ENCODE measurements around the gene TTLL3.

TTLL3 gene

DNA sequence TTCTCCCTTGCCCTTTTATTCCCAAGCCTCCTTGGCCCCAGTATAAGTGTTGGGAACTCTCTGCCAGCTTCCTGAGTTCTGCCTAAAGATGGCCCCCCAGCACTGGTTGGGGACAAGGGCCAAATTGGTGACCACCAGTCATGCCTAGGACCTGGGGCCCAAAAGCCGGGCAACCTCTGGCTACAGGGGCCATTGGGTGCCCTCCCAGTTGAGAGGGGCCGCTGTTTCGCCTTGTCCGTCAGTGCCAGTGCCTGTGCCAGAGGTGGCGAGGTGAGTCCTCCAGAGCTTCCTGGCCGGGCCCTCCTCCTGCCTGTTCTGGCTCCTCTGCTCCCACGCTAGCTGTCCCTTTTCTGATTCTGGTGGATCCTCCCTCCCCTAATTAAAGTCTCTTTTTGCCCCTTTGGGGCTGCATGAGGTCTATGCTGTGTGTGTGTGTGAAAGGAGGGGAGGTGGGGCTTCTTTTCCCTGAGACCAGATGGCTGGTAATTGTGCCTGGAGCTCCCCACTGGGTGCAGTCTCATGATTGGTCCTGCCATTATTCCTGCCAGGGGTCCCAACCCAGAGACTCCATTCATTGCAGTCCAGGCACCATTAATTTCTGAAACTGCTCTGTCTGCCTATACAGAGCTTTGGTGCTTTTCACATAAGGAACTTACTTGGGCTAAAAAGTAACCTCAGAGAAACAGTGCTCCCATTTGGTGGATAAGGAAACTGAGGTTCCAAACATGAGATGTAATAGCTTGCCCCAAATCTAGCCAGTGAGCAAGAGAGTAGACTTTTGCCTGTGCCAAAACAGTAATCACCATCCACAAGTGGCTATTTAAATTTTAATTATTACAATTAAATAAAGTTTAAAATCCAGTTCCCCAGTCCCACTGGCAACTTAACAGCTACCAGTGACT is 3.1 kb upstream of the TTLL3 start:
- DNase-seq (ENCODE audit: low read depth): no peak
- no peak overlapping the region for H3K4me3 ChIP-seq (replicated peaks; ENCODE audit: low read depth, low read length)
- TF ChIP-seq, protein P1, sequence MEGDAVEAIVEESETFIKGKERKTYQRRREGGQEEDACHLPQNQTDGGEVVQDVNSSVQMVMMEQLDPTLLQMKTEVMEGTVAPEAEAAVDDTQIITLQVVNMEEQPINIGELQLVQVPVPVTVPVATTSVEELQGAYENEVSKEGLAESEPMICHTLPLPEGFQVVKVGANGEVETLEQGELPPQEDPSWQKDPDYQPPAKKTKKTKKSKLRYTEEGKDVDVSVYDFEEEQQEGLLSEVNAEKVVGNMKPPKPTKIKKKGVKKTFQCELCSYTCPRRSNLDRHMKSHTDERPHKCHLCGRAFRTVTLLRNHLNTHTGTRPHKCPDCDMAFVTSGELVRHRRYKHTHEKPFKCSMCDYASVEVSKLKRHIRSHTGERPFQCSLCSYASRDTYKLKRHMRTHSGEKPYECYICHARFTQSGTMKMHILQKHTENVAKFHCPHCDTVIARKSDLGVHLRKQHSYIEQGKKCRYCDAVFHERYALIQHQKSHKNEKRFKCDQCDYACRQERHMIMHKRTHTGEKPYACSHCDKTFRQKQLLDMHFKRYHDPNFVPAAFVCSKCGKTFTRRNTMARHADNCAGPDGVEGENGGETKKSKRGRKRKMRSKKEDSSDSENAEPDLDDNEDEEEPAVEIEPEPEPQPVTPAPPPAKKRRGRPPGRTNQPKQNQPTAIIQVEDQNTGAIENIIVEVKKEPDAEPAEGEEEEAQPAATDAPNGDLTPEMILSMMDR (IDR thresholded peaks at IDR 0.05; ENCODE audit: low read length, missing control alignments): no peak

DNA sequence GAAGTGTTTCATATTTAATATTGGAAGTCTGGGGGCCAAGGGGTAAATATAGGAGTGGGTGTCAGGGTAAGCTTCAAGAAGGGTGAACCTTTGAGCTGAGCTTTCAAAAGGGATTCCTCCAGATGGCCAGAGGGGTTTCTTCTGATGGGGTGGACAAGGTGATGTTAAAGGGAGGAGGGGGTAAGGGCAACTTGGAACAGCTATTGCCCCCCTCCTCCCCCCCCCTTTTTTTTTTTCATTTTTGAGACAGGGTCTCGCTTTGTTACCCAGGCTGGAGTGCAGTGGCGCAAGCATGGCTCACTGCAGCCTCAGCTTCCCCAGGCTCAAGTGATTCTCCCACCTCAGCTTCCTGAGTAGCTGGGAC is 2.1 kb upstream of the TTLL3 start:
- no peak for DNase-seq (ENCODE audit: low read depth)
- TF ChIP-seq, protein P1 (IDR thresholded peaks at IDR 0.05; ENCODE audit: low read length, missing control alignments): no peak

DNA sequence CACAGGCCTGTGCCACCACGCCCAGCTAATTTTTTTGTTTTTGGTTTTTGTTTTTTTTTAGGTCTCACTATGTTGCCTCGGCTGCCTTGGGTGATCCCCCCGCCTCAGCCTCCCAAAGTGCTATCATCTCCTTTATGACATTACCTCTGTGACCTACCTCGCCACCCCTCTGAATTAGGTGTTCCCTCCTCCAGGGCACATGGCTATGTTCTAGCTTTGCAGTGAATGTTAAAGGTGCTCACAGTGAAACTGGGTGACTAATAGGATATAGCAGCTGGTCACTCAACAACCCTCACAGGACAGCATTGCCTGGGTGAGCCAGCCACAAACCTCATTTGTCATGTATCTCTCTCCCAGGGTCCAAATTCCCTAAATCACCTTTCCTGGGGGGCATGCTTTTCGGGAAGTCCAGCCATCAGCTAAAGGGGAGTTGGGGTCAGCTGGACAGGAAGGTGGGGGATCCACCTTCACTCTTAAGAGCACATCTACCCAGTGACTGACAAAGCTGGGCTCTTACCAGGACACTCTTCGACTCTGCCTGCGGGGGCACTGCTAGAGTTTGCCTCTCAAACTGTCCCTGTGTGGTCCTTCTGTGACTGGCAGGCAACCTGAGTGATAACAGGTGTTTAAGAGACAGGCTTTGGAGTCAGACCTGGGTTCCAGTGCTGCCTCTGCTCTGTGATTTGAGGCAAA is 1.6 kb upstream of the TTLL3 start:
- TF ChIP-seq, protein P1 (IDR thresholded peaks at IDR 0.05; ENCODE audit: low read length, missing control alignments): peak; percentile 26
- DNase-seq (ENCODE audit: low read depth): peak; percentile 32
- no peak overlapping the region for H3K4me3 ChIP-seq (replicated peaks; ENCODE audit: low read depth, low read length)

More for the DNA sequence above, 2.1 kb upstream of the TTLL3 start:
- H3K4me3 ChIP-seq (replicated peaks; ENCODE audit: low read depth, low read length): no peak overlapping the region

DNA sequence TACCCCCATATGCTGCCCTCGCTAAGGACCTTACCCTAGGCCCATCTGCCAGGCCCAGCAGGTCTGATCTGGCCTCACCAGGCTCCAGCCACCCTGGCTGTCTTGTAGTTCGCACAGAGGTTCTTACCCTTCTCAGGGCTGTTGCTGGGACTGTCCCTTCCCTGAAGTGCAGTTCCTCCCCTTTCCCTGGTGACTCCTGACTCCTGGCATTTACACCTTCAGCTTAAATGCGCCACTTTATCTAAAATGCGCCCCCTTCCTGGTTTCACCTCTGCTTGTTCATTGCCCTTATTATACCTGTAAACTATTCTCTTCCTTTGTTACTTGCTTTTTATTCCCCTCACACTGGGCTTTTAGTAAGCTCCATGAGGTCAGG is 835 bp upstream of the TTLL3 start:
- TF ChIP-seq, protein P1 (IDR thresholded peaks at IDR 0.05; ENCODE audit: low read length, missing control alignments): no peak
- no peak for DNase-seq (ENCODE audit: low read depth)
- peak overlapping the region; percentile 57 for H3K4me3 ChIP-seq (replicated peaks; ENCODE audit: low read depth, low read length)

DNA sequence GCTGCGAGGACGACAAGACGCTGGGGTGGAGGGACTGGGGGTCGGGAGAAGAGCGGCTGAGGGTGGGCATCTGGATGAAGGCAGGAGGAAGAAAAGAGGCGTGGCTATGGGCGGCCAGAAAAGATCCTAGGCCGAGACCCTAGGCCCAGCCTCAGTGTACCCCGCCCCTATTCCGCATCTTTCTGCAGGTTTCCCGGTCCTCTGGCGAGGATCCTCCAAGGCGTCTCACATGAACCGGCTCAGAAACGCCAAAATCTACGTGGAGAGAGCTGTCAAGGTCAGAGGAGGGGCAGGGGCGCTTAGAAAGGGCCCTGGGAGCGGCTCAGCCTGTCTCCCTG is 340 bp downstream of the TTLL3 start:
- TF ChIP-seq, protein P1 (IDR thresholded peaks at IDR 0.05; ENCODE audit: low read length, missing control alignments): no peak
- DNase-seq (ENCODE audit: low read depth): no peak
- peak overlapping the region; percentile 57 for H3K4me3 ChIP-seq (replicated peaks; ENCODE audit: low read depth, low read length)

DNA sequence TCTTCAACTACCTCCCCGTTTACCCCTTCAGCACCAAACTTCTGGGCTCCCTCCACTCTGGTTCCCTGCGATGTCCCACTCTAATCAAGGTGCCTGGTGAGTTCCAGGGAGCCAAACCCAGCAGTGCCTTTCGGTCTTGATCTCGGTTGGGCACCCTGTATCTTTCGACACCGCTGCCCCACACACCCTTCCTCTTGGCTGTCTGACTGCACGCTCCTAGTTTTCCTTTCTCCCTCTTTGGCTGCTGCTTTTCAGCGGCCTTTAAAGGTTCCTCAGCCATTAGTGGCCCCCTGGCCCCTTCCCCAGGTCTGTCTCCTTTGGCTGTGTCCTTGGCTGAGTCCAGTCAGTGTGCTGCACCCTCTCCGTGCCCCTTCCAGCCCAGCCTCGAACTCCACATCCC is 784 bp downstream of the TTLL3 start:
- no peak for DNase-seq (ENCODE audit: low read depth)
- TF ChIP-seq, protein P1 (IDR thresholded peaks at IDR 0.05; ENCODE audit: low read length, missing control alignments): no peak
- peak overlapping the region; percentile 57 for H3K4me3 ChIP-seq (replicated peaks; ENCODE audit: low read depth, low read length)
